ENCODE measurements around the gene TP53I3.

GRCh38 chr2:24105816-24106215 is 21.2 kb upstream of the TP53I3 start:
- TF ChIP-seq POLR2A (IDR thresholded peaks at IDR 0.05) (no peak), CTCF (IDR thresholded peaks at IDR 0.05) (no peak)
